Astrocyte of the spinal cord (primary cell): ENCODE results near the gene ARID5B.

Source experiments
- DNase-seq: peaks from one replicate; pipeline ENCODE4 v3.0.0; 2011; ENCODE audit warnings: low read depth, low spot score
- H3K4me3 ChIP-seq: 2 replicates; pipeline ENCODE4 v1.5.1; 2011; ENCODE audit warnings: low read depth, mild to moderate bottlenecking, low read length, moderate library complexity
- CTCF ChIP-seq: IDR thresholded peaks from 2 replicates; pipeline ENCODE4 v1.5.1; 2012; ENCODE audit warnings: low read depth, mild to moderate bottlenecking, low read length, inconsistent platforms
- in situ Hi-C: cut with HindIII; loops from 2 replicates; pipeline ENCODE4 v1.10.0; 2017; ENCODE audit warnings: low sequenced_read_pairs

The ARID5B gene

GRCh38 chr10:61899997-61900828, 1.3 kb upstream of the ARID5B start:
- DNase-seq = peak; percentile 66
- TF ChIP-seq CTCF = no peak
- in situ Hi-C loops = no loop called here
- peak overlapping the region; percentile 94 for H3K4me3 ChIP-seq

GRCh38 chr10:61901829-61902444, 438 bp downstream of the ARID5B start:
- in situ Hi-C loops = no loop called here
- no peak for DNase-seq
- no peak for TF ChIP-seq CTCF
- peak overlapping the region; percentile 94 for H3K4me3 ChIP-seq

GRCh38 chr10:61902445-61903220, 1.1 kb downstream of the ARID5B start:
- peak overlapping the region; percentile 94 for H3K4me3 ChIP-seq
- peak; percentile 29 for TF ChIP-seq CTCF
- in situ Hi-C loops = no loop called here
- DNase-seq = peak; percentile 83

- peak overlapping the region; percentile 94 for H3K4me3 ChIP-seq
- peak; percentile 17 for TF ChIP-seq CTCF
- in situ Hi-C loops = no loop called here
- peak; percentile 59 for DNase-seq
Observed at GRCh38 chr10:61903221-61903927, 1.9 kb downstream of the ARID5B start.

GRCh38 chr10:61903928-61904344, 2.4 kb downstream of the ARID5B start:
- peak overlapping the region; percentile 94 for H3K4me3 ChIP-seq
- no peak for TF ChIP-seq CTCF
- in situ Hi-C loops = no loop called here
- DNase-seq = peak; percentile 43
